ENCODE results near the gene PELO.

Gene PELO

DNA sequence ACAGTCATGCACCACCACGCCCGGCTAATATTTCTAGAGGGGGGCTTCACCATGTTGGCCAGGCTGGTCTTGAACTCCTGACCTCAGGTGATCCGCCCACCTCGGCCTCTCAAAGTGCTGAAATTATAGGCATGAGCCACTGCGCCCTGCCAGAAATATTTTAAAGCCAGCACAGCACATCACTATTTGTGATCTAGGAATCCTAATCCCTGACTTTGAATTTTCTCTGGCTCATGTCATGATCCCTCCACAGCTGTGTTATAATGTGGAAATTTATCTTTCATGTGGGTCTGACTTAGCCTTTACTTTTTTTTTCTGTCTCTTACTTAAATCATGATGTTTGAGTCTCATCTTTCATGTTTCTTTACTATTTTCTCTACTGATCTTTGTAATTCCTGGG lies 18.7 kb upstream of the PELO start:
- no peak for DNase-seq
- in situ Hi-C loops (cut with HindIII; ENCODE audit: low pct_ligation_motif_present, low pct_unique_long_range_greater_than_20kb, low sequenced_read_pairs): no loop called here

DNA sequence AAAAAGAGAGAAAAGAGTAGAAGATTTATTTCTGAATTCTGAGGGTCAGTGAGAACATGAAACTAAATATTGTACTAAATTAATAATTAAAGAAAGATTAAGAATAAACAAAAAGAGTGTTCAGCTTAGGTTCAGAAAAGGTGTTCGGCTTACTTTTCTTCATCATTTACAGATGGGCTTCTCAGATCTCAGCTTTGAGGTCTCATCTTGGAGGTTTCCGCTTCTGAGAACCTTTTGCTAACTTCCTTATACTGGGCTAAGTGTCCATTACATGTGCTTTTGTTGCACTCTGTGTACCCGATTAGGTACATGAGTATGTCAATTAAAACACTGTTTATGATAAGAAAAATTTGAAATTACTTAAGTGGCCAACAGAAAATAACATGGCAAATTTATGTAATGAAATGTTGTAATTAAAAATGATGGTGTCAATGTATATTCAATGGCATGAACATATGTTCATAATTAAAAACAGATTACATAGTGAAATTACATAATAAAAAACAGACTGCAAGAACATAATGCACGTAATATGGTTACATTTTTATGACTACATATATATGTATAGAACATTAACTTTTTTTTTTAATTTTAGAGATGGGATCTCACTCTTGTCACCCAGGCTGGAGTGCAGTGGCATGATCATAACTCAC lies 17.3 kb upstream of the PELO start:
- DNase-seq: no peak
- in situ Hi-C loops (cut with HindIII; ENCODE audit: low pct_ligation_motif_present, low pct_unique_long_range_greater_than_20kb, low sequenced_read_pairs): no loop called here

DNA sequence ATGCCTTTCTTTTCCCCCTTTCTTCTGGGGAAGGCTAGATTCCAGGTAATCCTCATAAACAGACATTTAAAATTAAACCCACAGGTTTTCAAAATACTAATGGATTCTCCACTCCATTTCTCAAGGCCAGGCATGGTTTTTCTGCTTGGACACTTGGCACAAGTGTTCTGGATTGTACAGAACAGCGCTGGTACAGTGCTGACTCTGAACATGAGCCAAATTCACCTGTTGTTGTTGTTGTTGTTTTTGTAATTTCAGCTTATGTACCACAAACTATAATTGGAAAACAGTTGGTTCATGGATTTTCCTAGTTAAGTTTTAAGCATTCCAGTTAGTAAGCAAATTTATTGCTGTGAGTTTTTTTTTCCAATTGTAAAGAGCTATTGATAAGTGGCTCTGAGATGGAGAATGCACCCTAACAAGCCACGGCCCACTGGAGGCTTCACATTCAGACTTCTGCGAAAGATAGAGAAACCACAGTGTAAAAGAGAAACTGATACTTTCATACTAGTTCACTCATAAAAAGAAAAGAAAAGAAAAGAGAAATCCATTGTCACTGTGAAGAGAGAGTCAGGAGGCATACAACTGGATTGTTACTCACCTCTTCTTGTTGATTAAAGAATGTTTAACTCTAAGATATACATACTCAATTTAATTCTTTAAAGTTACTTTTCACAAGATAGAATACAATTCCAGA lies 16.2 kb upstream of the PELO start:
- no peak for DNase-seq
- in situ Hi-C loops (cut with HindIII; ENCODE audit: low pct_ligation_motif_present, low pct_unique_long_range_greater_than_20kb, low sequenced_read_pairs): no loop called here

DNA sequence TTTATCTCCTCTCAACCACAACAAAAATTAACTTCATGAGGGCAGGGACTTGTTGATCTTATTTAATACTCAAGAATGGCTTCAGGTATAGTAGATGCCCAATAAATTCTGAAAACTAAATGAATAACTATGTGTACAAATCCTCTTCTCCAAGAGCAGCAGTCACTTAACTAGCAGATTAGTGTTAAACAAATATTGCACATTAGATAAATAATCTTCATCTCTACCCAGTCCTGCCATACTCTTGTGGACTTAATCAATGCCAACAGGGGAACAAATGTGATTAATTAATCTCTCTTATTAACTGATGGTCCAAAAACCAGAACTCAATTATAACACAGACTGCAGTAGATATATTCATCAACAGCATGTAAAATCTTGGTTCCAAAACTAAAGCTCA lies 15.0 kb upstream of the PELO start:
- in situ Hi-C loops (cut with HindIII; ENCODE audit: low pct_ligation_motif_present, low pct_unique_long_range_greater_than_20kb, low sequenced_read_pairs): no loop called here
- DNase-seq: no peak

DNA sequence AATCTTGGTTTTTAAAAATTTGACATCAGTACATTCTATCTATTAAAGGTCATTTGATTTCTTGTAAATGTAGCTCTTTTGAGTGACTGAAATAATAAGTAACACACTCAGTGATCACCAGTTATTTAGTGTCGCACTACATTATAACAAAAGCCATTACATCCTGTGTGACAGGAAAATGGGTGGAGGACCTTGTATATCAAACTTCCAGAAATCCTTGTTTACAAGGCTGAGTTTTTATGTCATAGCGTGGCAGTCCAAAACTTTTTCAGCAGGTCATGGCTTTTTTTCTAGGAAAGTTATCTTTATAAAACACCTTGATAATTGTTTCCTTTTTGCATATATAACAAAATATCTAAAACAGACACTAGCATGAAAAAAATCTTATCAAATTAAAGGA lies 14.4 kb upstream of the PELO start:
- DNase-seq: no peak
- in situ Hi-C loops (cut with HindIII; ENCODE audit: low pct_ligation_motif_present, low pct_unique_long_range_greater_than_20kb, low sequenced_read_pairs): no loop called here

DNA sequence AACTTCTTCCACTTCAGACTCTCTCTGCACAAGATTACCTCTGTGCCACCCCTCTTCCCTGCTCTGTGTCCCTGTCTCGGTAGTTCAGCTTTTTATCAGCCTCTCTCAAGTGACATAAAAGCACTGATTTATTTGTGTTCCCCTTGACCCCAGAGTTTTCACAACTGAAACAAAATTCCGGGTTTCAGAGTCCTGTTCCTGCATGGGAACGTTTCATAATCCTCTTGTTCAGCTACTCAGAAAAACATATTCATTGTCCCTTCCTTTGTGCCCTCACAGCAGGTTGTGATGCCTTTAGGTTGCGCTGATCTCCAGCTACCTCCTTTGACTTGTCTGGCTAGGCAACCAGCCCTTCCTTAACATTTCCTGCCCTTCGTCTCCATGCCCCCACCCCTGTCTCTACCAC lies 13.7 kb upstream of the PELO start:
- in situ Hi-C loops (cut with HindIII; ENCODE audit: low pct_ligation_motif_present, low pct_unique_long_range_greater_than_20kb, low sequenced_read_pairs): no loop called here
- DNase-seq: no peak

DNA sequence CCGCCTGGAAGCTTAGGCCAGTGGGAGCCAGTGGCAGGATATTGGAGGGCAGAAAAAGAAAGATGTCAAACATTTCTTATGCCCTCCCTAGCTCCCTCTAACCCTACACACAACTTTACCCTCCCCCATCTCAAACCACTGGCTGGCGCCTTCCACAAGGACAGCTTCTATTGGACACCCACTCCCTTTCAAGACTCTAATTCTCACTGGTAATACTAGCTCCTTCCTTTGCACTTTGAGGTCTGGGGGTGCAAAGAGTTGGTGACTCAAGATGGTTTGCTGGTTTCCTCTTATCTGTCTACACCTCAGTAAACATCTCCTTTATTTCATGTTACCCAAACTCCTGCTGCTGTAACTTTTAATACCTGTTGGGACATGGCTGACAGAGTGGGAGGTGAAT lies 11.6 kb upstream of the PELO start:
- DNase-seq: no peak
- in situ Hi-C loops (cut with HindIII; ENCODE audit: low pct_ligation_motif_present, low pct_unique_long_range_greater_than_20kb, low sequenced_read_pairs): no loop called here

DNA sequence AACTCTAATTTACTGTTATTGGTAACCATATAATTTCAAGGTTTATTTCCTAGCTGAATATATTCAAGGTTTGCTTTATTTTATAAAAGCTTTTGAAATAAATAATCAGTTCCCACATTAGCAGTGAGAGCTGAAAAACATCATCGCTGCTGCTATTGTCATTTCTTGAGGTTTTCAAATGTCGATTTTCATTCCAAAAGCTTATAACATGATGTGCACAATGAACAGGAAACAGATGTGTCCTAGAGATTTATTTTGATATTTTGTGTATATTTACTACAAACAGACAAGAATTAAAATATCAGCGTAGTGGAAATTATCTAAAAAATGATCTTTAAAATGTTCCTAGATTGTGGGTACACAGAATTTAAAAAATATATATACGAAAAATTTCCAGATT lies 10.5 kb upstream of the PELO start:
- DNase-seq: no peak
- in situ Hi-C loops (cut with HindIII; ENCODE audit: low pct_ligation_motif_present, low pct_unique_long_range_greater_than_20kb, low sequenced_read_pairs): no loop called here

DNA sequence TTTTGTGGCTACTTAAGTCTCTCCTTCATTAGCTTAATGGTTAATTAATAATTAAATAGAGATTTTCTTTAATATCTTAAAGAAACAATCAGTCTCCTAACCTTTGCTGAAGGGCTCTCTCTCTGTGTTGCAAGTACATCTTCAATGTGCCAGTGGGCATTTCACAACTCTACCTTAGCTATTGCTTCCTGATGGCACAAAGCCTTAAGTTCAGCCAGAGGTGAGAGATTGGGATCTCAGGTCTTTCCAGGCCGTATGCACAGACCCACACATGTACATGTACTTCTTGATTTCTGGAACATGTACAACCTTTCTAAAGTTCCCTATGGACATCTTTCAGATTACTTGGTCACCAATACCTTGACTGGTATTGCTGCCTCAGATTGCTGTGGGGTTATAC lies 8.9 kb upstream of the PELO start:
- in situ Hi-C loops (cut with HindIII; ENCODE audit: low pct_ligation_motif_present, low pct_unique_long_range_greater_than_20kb, low sequenced_read_pairs): no loop called here
- DNase-seq: no peak

DNA sequence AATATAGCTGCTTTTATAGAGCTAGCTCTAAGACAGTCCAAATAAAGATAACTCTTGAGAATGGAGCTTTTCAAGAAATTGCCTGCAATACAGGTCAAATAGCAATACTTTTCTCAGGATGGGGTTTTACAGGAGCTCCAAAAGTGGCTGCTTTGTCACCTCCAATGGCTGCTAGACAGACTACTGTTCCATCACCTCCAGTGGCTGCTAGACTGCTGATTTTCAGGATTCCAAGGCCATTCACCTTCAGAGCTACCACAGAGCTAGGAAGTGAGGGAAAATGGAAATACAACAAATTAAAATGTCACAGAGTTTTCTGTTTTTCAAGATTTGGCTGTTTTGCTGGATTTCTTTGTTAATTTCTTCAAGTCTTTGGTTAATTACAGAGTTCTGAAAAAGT lies 8.5 kb upstream of the PELO start:
- in situ Hi-C loops (cut with HindIII; ENCODE audit: low pct_ligation_motif_present, low pct_unique_long_range_greater_than_20kb, low sequenced_read_pairs): no loop called here
- DNase-seq: no peak

DNA sequence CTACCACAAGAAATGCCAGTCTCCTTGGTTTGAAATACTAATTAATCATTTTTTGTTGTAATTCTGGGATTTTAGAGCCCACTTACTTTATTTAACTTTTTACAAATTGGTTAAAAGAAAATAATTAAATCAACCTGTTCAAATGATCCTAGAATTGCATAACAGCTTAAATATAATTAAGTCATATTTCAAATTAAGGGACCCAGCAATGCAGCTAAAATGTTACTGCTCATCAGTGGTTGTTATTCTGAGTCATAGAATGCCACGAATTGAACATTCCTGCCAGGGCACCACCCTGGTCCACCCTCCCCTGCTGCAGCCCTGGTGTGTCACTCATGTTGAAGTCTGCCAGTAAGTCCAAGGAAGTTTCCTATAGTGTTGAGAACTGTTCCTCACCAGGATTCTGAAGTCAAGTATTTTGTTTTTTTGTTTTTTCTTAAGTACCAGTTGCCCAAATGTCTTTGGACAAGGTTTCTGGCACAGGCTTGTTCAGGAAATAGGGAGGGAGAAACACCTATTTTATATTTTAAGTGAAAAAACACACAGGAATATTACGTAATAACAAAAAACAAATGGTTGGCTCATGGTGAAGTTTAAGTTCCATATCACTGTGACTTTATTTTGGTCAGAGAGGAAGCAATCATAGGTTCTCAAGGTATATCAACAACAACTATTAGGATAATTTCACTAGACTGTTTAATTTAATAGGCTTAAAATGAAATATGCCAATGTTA lies 4.3 kb upstream of the PELO start:
- DNase-seq: no peak
- in situ Hi-C loops (cut with HindIII; ENCODE audit: low pct_ligation_motif_present, low pct_unique_long_range_greater_than_20kb, low sequenced_read_pairs): no loop called here

DNA sequence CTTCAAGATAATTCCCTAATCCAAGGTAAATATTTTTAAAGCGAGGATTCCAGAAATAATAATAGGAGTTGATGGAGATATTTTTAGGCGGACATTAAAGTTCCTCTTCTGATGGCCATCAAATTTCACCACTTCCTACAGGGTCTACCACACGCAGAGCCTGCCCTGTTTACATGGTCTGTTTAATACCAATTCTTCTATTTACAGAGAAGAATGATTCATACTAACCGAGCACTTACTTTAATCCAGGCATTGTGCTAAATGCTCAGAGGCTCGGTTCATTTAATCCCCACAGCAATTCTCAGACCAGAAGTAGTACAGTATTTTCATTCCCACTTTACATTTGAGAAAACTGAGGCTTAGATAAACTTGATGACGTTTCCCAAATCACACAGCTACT lies 3.0 kb upstream of the PELO start:
- in situ Hi-C loops (cut with HindIII; ENCODE audit: low pct_ligation_motif_present, low pct_unique_long_range_greater_than_20kb, low sequenced_read_pairs): no loop called here

DNA sequence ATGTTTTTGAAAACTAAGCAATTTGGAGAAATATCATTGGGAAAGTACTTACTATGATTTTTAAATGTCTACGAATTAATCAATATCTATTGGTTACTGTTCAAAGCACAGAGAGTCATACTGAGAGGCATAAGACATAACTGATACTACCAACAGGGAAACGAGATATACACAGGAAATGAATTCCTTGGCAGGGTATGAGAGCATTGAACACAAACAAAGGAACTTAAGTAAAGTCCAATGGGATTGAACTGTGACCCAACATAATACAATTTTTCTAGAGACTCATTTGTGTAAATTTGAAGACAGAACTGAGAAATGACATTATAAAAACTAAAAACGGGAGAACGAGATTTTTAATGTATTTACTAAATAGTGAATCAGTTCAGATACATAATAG lies 1.3 kb upstream of the PELO start:
- in situ Hi-C loops (cut with HindIII; ENCODE audit: low pct_ligation_motif_present, low pct_unique_long_range_greater_than_20kb, low sequenced_read_pairs): no loop called here
- DNase-seq: no peak

More for the DNA sequence above, 3.0 kb upstream of the PELO start:
- no peak for DNase-seq

DNA sequence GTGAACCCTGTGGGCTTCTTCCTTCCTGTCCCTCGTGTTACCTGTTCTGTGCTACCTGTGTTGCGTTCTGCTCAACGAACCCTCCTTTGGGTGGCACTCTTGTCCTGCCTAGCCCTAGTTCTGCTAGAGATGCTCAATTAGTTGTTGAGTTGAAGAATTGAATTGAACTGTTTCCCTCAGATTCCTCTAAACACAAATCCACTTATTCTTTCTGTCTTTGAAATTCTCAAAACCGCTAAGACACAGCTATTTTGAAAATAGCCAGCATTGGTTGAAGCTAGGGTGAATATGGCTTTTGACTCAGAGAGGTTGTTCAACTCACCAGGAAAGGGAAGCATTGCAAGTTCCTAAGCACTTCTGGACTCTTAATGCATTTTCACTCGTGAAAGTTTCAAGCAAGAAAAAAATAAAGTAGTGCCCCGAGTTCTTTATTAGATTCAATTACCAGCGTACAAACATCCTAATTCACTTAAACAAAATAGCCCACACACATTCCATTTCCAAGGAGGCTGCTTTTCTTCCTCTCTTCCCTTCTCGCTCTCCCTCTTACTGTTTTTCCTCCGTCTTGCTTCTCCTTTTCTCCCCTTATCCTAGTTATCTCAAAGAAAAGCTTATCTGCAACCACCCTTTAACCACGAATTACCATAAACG lies 642 bp upstream of the PELO start:
- DNase-seq: no peak
- in situ Hi-C loops (cut with HindIII; ENCODE audit: low pct_ligation_motif_present, low pct_unique_long_range_greater_than_20kb, low sequenced_read_pairs): no loop called here

DNA sequence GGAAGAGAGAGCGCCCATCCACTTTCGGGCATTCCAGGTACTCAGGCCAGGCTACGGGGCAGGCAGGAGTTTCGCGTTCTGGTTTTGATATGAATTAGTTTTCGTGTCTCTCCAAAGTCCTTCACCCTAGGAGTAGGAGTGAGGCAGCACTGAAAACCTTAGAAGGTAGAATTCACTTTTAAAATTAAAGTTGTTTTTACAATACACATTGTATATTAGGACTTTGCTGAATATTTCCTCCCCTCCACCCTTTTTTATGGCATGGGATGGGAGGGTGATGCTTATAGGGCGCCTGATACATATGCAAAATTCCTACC lies 747 bp downstream of the PELO start:
- in situ Hi-C loops (cut with HindIII; ENCODE audit: low pct_ligation_motif_present, low pct_unique_long_range_greater_than_20kb, low sequenced_read_pairs): no loop called here
- DNase-seq: no peak

DNA sequence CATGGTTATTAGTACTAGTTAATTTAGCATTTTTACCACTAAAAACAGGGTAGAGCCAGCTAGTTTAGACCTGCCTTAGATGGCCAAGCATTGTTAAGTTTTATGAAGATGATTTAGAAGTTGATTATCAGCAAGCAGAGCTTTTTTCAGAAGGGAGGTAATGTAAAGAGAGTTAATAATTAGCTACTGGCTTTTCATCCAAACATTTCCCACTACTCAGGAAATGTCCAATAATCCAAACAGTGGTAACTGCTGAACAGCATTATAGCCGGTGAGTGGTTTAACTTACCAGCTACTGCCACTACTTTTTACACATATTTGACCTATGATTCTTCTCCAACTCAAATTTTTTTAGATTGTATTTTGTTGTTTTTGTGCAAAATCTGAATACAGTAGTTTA lies 1.7 kb downstream of the PELO start:
- no peak for DNase-seq
- in situ Hi-C loops (cut with HindIII; ENCODE audit: low pct_ligation_motif_present, low pct_unique_long_range_greater_than_20kb, low sequenced_read_pairs): no loop called here

DNA sequence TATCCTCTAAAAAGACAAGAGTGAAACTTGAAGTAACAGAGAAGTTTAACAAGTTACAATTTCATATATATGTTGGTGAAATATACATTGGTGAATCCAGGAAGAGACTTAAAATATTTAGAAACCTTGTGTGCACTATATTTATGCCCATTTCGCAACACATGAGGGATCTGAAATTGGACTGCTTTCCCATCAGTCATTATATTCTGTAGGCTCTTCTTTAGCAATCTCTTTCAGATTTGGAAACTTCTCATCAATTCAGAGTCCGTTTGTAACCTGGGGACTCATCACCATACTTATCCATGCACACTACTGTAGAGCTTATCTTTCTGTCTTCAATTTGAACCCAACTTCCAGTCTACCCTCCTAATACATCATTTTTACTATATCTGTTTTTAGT lies 2.1 kb downstream of the PELO start:
- no peak for DNase-seq
- in situ Hi-C loops (cut with HindIII; ENCODE audit: low pct_ligation_motif_present, low pct_unique_long_range_greater_than_20kb, low sequenced_read_pairs): no loop called here

DNA sequence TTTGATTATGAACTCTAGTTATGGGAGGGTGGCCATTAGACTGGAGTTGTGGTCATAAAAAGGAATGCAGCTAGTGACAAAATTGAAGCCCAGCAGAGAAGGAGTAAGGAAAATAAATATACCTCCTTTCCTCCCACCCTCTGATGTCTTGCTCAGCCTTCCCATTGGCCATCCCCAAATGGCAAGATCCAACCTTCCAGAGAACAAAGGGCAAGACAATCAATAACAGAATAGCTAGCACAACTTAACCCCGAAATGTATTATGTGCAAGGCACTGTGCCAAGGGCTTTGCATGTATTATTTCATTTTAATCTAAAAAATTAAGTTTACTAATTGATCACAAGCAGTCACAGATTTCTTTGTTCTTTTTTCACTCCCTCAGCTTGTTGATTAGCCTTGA lies 3.6 kb downstream of the PELO start:
- in situ Hi-C loops (cut with HindIII; ENCODE audit: low pct_ligation_motif_present, low pct_unique_long_range_greater_than_20kb, low sequenced_read_pairs): no loop called here
- DNase-seq: no peak

DNA sequence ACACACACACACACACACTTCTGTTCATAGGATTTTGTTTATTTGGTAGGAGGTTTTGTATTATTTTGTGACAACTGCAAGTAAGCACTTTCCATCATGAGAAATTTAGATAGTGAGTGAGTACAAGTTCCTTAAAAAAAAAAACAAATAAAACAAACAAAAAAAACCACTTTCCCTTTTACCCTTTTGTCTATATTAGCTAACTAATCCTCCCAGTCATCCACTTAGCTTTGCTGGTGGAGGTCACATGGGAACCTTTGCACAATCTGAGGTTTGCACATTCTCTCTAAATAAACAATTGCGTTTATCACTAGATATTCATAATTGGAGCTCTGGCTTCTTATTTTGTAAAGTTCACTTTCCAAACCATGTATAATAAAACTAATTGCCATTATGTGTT lies 6.8 kb downstream of the PELO start:
- DNase-seq: no peak
- in situ Hi-C loops (cut with HindIII; ENCODE audit: low pct_ligation_motif_present, low pct_unique_long_range_greater_than_20kb, low sequenced_read_pairs): no loop called here

DNA sequence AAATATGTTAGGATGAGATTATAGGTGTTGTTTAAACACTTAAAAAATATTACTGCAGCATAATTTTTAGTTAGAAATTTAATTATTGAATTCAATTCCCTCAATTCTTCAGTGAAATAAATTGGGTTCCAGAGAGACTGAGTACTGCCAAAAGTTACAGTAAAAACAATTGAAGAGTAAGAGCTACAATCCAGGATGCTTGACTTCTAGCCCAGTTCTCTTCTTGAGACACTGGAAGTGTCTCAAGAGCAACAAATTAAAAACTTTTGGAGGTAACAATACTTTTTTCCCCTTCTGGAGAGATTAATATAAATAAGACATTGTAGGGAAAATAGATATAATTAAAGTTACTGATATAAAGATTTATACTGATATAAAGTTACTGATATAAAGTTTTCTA lies 8.3 kb downstream of the PELO start:
- in situ Hi-C loops (cut with HindIII; ENCODE audit: low pct_ligation_motif_present, low pct_unique_long_range_greater_than_20kb, low sequenced_read_pairs): no loop called here
- DNase-seq: no peak
